ENCODE measurements around the gene HOXA10.
A peak's percentile ranks its signal among the peaks of the same experiment; 100 is the strongest.

Gene HOXA10

GRCh38 chr7:27143950-27144780 is 30.0 kb downstream of the HOXA10 start:
- no peak for DNase-seq

GRCh38 chr7:27143023-27143949 is 30.8 kb downstream of the HOXA10 start, which contains the start of gene HOXA5:
HOXA5 (minus strand) TSS chr7:27143681; CDS start chr7:27143607, 74 bp downstream.
- peak in 11 of 14 donors; percentile 23 to 90 (median 80) for DNase-seq

- DNase-seq: no peak
Measured at GRCh38 chr7:27142580-27143022, 31.5 kb downstream of the HOXA10 start.

DNA sequence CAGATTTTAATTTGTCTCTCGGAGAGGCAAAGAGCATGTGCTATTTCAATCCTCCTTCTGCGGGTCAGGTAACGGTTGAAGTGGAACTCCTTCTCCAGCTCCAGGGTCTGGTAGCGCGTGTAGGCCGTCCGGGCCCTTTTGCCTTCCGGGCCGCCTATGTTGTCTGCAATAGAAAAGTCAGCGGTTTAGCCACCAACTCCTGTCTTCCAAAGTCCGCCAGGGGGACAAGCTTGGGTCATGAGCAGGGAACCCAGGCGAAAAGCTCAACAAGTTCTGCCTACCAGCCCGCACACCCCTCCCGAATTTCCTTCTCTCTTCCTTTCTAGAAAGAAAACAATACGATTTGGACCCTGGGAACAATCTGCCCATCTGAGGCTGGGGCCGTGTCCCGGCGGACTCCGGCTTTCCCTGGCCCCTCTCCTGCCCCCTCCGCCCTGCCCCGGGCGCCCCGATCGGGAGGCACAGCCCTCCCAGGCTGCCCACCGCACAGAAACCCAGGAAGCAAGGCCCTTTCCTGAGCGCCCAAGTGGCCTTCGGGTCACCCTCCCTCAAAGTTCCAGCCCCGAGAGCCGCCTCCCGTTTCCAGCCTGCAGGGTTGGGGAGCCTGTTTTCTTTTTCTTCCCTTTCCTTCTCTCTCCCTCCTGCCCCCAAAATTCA is 32.1 kb downstream of the HOXA10 start:
- no peak for DNase-seq

DNA sequence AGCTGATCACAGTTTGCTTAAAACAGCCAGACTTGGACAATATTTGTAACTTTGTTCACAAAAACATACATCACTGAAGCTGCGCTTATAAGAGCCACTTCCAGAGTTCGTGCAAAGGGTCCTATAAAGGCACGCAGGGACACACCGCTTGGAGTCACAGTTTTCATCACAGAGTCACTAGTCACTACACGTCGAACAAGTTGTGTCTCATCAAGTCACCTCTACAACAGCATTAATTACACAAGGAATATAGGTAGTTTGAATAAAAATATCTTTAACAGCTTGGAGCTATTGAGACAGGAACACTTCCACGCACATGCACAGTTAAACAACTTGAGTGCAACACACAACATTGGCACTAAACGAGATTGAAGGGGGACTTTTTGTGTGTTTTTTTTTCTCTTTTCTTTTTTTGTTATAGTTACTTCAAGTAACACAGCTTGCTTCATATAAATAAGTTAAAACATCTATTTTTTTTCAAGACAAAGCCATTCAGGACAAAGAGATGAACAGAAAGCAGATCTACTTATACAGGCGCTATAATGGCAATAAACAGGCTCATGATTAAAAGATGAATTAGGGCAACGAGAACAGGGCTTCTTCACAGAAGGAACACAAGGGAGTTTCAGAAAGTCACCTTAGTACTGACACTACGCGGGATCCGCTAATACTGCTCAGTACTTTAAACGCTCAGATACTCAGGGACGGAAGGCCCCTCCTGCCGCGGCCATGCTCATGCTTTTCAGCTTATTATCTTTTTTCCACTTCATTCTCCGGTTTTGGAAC is 32.8 kb downstream of the HOXA10 start:
- DNase-seq: no peak

GRCh38 chr7:27140126-27140857 is 33.8 kb downstream of the HOXA10 start:
- DNase-seq: no peak

DNA sequence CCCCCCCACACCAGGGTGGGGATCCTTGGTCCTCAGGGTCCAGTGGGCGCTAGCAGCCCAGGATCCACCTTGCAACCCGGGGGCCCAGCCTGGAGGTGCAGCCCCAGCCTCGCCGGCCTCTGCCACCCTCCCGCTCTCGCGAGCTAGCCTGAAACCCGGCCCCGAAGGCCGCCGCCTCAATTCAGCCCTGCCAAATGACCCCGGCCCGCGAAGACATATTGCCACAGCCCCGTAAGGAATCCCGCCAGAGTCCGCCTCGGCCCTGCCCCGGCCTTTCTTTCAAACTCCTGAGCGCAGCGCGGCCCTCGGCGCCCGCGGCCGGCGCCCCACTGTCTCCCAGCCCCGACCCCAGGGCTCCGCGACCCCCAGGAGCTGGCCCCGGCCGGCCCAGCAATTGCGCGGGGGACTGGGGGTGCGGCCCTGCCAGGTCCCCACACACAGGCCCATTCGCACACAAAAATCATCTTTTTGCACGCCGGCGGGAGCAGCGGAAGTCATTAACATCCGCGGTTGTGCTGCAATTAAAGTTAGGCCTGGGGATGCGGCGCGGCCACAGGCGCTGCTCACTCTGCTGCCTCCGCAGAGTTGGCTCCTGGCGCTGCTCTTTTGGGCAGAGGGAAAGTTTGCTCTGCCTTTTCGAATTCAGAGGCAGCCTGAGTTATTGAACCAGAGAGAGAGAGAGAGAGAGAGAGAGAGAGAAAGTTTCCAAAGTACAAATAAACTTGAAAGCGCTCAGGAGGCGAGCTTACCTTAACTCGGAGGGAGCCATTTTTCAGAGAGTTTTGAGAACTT is 34.6 kb downstream of the HOXA10 start:
- DNase-seq: no peak

DNA sequence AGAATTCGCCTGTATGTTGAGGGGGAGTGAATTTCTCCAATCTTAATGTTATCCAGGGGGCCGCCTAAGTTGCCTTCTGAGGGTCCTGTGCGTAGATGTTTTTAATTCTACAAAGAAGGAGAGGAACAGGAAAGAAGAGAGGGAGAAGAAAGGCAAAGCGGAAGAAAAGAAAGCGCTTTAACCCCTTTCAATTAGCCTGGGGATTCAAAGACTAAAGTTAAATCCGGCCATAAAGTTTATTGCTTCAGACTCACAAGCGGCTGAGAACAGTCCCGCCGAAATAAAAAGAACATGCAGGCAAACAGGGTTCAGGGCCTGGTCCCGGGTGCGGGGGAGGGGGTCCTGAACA is 35.2 kb downstream of the HOXA10 start:
- no peak for DNase-seq

- no peak for DNase-seq
Measured at GRCh38 chr7:27138472-27138871, 35.6 kb downstream of the HOXA10 start.

- no peak for DNase-seq
Measured at GRCh38 chr7:27137640-27138315, 36.3 kb downstream of the HOXA10 start.

- no peak for DNase-seq
Measured at GRCh38 chr7:27134392-27134791, 39.7 kb downstream of the HOXA10 start.

- DNase-seq: no peak
Measured at GRCh38 chr7:27133409-27134231, 40.5 kb downstream of the HOXA10 start.

DNA sequence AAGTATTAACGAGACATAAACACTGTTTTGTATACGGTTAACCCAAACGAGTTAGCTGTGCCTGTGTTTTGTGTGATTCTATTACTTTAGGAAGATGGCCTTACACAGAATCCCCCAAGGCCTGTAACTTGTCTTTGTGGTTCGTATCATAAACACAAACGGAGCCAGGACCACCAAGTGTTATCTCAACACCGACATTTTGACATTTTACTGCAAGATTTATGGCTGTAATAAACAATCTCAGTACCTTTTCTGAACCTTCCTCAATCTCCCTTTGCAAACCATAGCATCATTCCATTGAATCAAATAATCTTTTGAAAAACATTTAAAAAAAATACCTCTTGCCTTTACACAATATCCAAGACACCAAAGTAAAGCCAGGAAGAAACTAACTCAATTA is 41.1 kb downstream of the HOXA10 start:
- no peak for DNase-seq

DNA sequence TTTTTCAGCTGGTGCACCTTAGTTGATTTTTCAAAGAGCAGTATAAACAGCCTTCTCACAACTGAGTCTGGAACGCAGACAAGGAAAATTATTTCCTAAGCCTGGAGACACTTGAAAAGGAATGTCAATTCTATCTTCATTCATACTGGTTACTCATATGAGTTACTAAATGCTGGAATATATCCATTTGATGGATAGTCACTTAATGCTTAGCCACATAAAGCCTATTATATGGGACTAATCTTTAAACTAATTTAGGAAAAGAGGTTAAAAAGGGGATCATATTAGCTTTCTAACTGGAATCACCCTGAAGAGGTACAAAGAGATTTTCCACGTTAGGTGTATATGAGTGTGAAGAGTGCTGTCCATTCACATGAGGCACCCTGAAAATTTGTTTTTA is 41.9 kb downstream of the HOXA10 start:
- no peak for DNase-seq

DNA sequence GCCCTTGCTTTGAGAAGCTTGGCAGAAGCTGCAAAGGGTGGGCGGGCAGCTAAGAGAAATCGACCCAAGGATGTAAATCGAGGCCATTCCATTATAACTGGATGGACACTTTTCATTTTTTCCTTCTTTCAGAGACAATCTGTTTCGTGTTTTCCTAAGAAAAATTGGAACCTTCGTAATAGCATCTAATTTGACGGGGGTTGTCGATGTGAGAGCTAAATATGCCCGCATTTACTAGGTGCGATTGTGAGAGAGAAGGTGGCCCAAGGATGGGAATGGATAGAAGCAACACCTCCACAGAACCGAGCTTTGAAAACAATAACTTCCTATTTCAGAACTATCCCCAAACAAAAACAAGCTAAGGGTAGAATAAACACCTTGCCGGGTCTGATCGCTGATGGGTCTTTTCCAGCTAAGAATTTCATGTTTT is 42.7 kb downstream of the HOXA10 start:
- no peak for DNase-seq

- DNase-seq: peak in 11 of 14 donors; percentile 79 to 96 (median 88)
Measured at GRCh38 chr7:27130540-27131389, 43.4 kb downstream of the HOXA10 start, which contains the start of gene HOXA4. HOXA4 (minus strand) TSS chr7:27130757; CDS start chr7:27130733, 24 bp downstream.

- no peak for DNase-seq
Measured at GRCh38 chr7:27129729-27130539, 44.2 kb downstream of the HOXA10 start.

All from C1 segment of cervical spinal cord (tissue), 14 donors.